ENCODE data around the gene SLC41A2.

SLC41A2 gene, protein sequence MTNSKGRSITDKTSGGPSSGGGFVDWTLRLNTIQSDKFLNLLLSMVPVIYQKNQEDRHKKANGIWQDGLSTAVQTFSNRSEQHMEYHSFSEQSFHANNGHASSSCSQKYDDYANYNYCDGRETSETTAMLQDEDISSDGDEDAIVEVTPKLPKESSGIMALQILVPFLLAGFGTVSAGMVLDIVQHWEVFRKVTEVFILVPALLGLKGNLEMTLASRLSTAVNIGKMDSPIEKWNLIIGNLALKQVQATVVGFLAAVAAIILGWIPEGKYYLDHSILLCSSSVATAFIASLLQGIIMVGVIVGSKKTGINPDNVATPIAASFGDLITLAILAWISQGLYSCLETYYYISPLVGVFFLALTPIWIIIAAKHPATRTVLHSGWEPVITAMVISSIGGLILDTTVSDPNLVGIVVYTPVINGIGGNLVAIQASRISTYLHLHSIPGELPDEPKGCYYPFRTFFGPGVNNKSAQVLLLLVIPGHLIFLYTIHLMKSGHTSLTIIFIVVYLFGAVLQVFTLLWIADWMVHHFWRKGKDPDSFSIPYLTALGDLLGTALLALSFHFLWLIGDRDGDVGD

GRCh38 chr12:104958001-104958804 is at the start of gene SLC41A2:
Gene SLC41A2, minus strand, starts transcription at chr12:104958290. Its CDS starts 29,763 bp downstream, at chr12:104928527.
- H2AFZ ChIP-seq (ENCODE audit: low read depth) = peak within 1 kb of the TSS; percentile 91
- peak within 1 kb of the TSS; percentile 92 for H3K4me2 ChIP-seq
- H3K9ac ChIP-seq = peak within 1 kb of the TSS; percentile 96
- no peaks in the 10 kb centered on the region for H4K20me1 ChIP-seq (ENCODE audit: insufficient read depth)
- no peaks in the 10 kb centered on the region for H3K36me3 ChIP-seq (ENCODE audit: insufficient read depth)
- TF ChIP-seq, protein P1, sequence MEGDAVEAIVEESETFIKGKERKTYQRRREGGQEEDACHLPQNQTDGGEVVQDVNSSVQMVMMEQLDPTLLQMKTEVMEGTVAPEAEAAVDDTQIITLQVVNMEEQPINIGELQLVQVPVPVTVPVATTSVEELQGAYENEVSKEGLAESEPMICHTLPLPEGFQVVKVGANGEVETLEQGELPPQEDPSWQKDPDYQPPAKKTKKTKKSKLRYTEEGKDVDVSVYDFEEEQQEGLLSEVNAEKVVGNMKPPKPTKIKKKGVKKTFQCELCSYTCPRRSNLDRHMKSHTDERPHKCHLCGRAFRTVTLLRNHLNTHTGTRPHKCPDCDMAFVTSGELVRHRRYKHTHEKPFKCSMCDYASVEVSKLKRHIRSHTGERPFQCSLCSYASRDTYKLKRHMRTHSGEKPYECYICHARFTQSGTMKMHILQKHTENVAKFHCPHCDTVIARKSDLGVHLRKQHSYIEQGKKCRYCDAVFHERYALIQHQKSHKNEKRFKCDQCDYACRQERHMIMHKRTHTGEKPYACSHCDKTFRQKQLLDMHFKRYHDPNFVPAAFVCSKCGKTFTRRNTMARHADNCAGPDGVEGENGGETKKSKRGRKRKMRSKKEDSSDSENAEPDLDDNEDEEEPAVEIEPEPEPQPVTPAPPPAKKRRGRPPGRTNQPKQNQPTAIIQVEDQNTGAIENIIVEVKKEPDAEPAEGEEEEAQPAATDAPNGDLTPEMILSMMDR (conservative IDR thresholded peaks at IDR 0.05; ENCODE audit: low read depth, low read length) = no peak; the same call in 1 of the 2 replicates
- H3K27ac ChIP-seq = peak within 1 kb of the TSS; percentile 90
- no peak within 1 kb of the TSS for H3K4me3 ChIP-seq (IDR thresholded peaks at IDR 0.05; ENCODE audit: insufficient read depth, low read depth, low read length)
- no peaks in the 10 kb centered on the region for H3K79me2 ChIP-seq (ENCODE audit: insufficient read depth, low read depth)
- H3K4me1 ChIP-seq (ENCODE audit: low read depth, poor library complexity, severe bottlenecking) = peaks cover 21% of the 10 kb centered on the region
- no peaks in the 10 kb centered on the region for H3K27me3 ChIP-seq (ENCODE audit: insufficient read depth, low read depth)

DNA sequence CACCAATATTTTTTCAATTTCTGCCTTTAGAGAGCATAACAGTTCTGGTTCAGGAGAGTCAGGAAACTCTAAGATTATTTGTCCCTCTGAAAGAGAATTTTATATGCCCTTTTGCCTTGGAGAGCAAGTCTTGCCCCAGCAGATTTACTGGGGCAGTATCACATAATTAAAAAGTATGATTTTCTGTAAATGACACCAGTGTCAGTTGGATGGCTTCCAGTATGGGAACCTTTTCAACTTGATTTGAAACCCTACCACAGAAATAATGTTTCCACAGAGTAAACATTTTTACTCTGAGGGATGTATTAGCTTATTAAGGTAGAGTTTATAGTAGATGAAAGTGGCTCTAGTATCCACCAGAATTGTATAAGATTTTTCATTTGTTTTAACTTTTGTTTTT is 43.4 kb upstream of the SLC41A2 start:
- Histone ChIP-seq H2AFZ (ENCODE audit: low read depth) (no peak overlapping the region), H3K9ac (no peak overlapping the region), H3K36me3 (ENCODE audit: insufficient read depth) (no peaks in the 10 kb centered on the region), H3K27me3 (ENCODE audit: insufficient read depth, low read depth) (no peaks in the 10 kb centered on the region), H3K4me3 (IDR thresholded peaks at IDR 0.05; ENCODE audit: insufficient read depth, low read depth, low read length) (no peak overlapping the region), H3K27ac (no peak overlapping the region), H4K20me1 (ENCODE audit: insufficient read depth) (no peaks in the 10 kb centered on the region), H3K4me1 (ENCODE audit: low read depth, poor library complexity, severe bottlenecking) (no peaks in the 10 kb centered on the region), H3K4me2 (no peak overlapping the region), H3K79me2 (ENCODE audit: insufficient read depth, low read depth) (no peaks in the 10 kb centered on the region)
- TF ChIP-seq, protein P1 (conservative IDR thresholded peaks at IDR 0.05; ENCODE audit: low read depth, low read length) = no peak

- Histone ChIP-seq H2AFZ (ENCODE audit: low read depth) (no peak overlapping the region), H3K79me2 (ENCODE audit: insufficient read depth, low read depth) (no peaks in the 10 kb centered on the region), H3K4me3 (IDR thresholded peaks at IDR 0.05; ENCODE audit: insufficient read depth, low read depth, low read length) (no peak overlapping the region), H4K20me1 (ENCODE audit: insufficient read depth) (no peaks in the 10 kb centered on the region), H3K9ac (no peak overlapping the region), H3K27me3 (ENCODE audit: insufficient read depth, low read depth) (no peaks in the 10 kb centered on the region), H3K4me1 (ENCODE audit: low read depth, poor library complexity, severe bottlenecking) (no peaks in the 10 kb centered on the region), H3K4me2 (no peak overlapping the region), H3K36me3 (ENCODE audit: insufficient read depth) (no peaks in the 10 kb centered on the region), H3K27ac (no peak overlapping the region)
- TF ChIP-seq, protein P1 (conservative IDR thresholded peaks at IDR 0.05; ENCODE audit: low read depth, low read length) = no peak
Observed at GRCh38 chr12:104999347-104999685, 41.2 kb upstream of the SLC41A2 start.

GRCh38 chr12:104998423-104999346 is 40.6 kb upstream of the SLC41A2 start:
- H3K4me3 ChIP-seq (IDR thresholded peaks at IDR 0.05; ENCODE audit: insufficient read depth, low read depth, low read length) = no peak overlapping the region
- no peaks in the 10 kb centered on the region for H4K20me1 ChIP-seq (ENCODE audit: insufficient read depth)
- no peaks in the 10 kb centered on the region for H3K27me3 ChIP-seq (ENCODE audit: insufficient read depth, low read depth)
- TF ChIP-seq, protein P1 (conservative IDR thresholded peaks at IDR 0.05; ENCODE audit: low read depth, low read length) = no peak
- no peak overlapping the region for H3K4me2 ChIP-seq
- H3K4me1 ChIP-seq (ENCODE audit: low read depth, poor library complexity, severe bottlenecking) = no peaks in the 10 kb centered on the region
- H3K79me2 ChIP-seq (ENCODE audit: insufficient read depth, low read depth) = no peaks in the 10 kb centered on the region
- H3K27ac ChIP-seq = no peak overlapping the region
- H3K36me3 ChIP-seq (ENCODE audit: insufficient read depth) = no peaks in the 10 kb centered on the region
- H3K9ac ChIP-seq = no peak overlapping the region
- no peak overlapping the region for H2AFZ ChIP-seq (ENCODE audit: low read depth)
